HepG2 (cell line): ENCODE results near the gene OST4. TPM values are rescaled to one million over a fixed set of nuclear protein-coding genes. Genes with fewer than 3 reads are reported as not detected.

Experiments used
- ELF4 ChIP-seq: sonication (generic); formaldehyde crosslinking; IDR thresholded peaks from 2 replicates; pipeline ENCODE4 v1.5.0; 2020; ENCODE audit warnings: missing genetic modification reagents, mild to moderate bottlenecking, moderate library complexity, borderline replicate concordance
- FOXA3 ChIP-seq: IDR thresholded peaks from 2 replicates; pipeline ENCODE4 v1.6.1; 2016; ENCODE audit warnings: missing genetic modification reagents, missing compliant biosample characterization
- HOXA7 ChIP-seq: sonication (generic); formaldehyde crosslinking; IDR thresholded peaks from 2 replicates; pipeline ENCODE4 v1.8.1; 2022; ENCODE audit warnings: mild to moderate bottlenecking, missing genetic modification reagents, moderate library complexity
- NFIB ChIP-seq: sonication (generic); formaldehyde crosslinking; IDR thresholded peaks from 2 replicates; pipeline ENCODE4 v1.9.0; 2021; ENCODE audit warnings: missing genetic modification reagents, mild to moderate bottlenecking, borderline replicate concordance
- PLRG1 ChIP-seq: fragments of 450-650 bp; conservative IDR thresholded peaks from 2 replicates; pipeline ENCODE4 v1.6.1; 2016
- POGK ChIP-seq: sonication (generic); formaldehyde crosslinking; conservative IDR thresholded peaks from 2 replicates; pipeline ENCODE4 v1.8.0; 2022; ENCODE audit warnings: mild to moderate bottlenecking, moderate library complexity, missing genetic modification reagents
- SNAI1 ChIP-seq: sonication (generic); formaldehyde crosslinking; IDR thresholded peaks from 2 replicates; pipeline ENCODE4 v1.5.0; 2020; ENCODE audit warnings: mild to moderate bottlenecking, missing genetic modification reagents, borderline replicate concordance
- THAP8 ChIP-seq: sonication (generic); formaldehyde crosslinking; IDR thresholded peaks from 2 replicates; pipeline ENCODE4 v1.5.1; 2020; ENCODE audit warnings: missing genetic modification reagents, mild to moderate bottlenecking, borderline replicate concordance
- ZKSCAN5 ChIP-seq: sonication (generic); formaldehyde crosslinking; IDR thresholded peaks from 2 replicates; pipeline ENCODE4 v1.5.1; 2020; ENCODE audit warnings: mild to moderate bottlenecking, missing genetic modification reagents
- ZNF142 ChIP-seq: sonication (generic); formaldehyde crosslinking; IDR thresholded peaks from 2 replicates; pipeline ENCODE4 v1.4.0; 2020; ENCODE audit warnings: missing genetic modification reagents
- ZNF577 ChIP-seq: sonication (generic); formaldehyde crosslinking; IDR thresholded peaks from 2 replicates; pipeline ENCODE4 v1.4.0; 2020; ENCODE audit warnings: mild to moderate bottlenecking, low read depth, missing genetic modification reagents, borderline replicate concordance
- ZNF678 ChIP-seq: sonication (generic); formaldehyde crosslinking; IDR thresholded peaks from 2 replicates; pipeline ENCODE4 v1.4.0; 2020; ENCODE audit warnings: mild to moderate bottlenecking, missing genetic modification reagents
- ZUFSP ChIP-seq: sonication (generic); formaldehyde crosslinking; IDR thresholded peaks from 2 replicates; pipeline ENCODE4 v1.9.0; 2021; ENCODE audit warnings: missing genetic modification reagents, mild to moderate bottlenecking, borderline replicate concordance
- polyA plus RNA-seq, 8 experiments: library from polyadenylated mRNA; depleted of rRNA in 3 of 8; stranded (reverse) in 7 of 8; unstranded in 1 of 8; fragments of >200 nt; fragmentation: Illumina TruSeq in 4 of 8; extraction: Trizol in 4 of 8; gene quantifications; 2 replicates each; pipeline versions ENCODE4 v1.2.1 to v1.2.3, GENCODE V29; 2011 to 2016; ENCODE audit warnings: low read depth in 4 of 8, missing spikeins in 1 of 8, mixed read lengths in 1 of 8; ENCODE audit not compliant: insufficient read depth in 1 of 8
- total RNA-seq, 5 experiments: library from RNA; depleted of rRNA; stranded (reverse); fragments of >200 nt; fragmentation: Illumina TruSeq; extraction: Trizol; gene quantifications; 2 replicates each; pipeline ENCODE4 v1.2.3, GENCODE V29; 2016; ENCODE audit warnings: low read depth in 1 of 5
- TF ChIP-seq, protein P1 (sequence below): sonication (generic); formaldehyde crosslinking; IDR thresholded peaks from 2 replicates; pipeline ENCODE4 v1.8.0; 2022; ENCODE audit warnings: missing genetic modification reagents, low read depth, mild to moderate bottlenecking, borderline replicate concordance

The OST4 gene
- total and polyA plus RNA-seq, 2 of the 13 experiments (the other 11 are each of a cell fraction or from before 2014, with no cell fraction given), result 498 to 584 TPM

DNA sequence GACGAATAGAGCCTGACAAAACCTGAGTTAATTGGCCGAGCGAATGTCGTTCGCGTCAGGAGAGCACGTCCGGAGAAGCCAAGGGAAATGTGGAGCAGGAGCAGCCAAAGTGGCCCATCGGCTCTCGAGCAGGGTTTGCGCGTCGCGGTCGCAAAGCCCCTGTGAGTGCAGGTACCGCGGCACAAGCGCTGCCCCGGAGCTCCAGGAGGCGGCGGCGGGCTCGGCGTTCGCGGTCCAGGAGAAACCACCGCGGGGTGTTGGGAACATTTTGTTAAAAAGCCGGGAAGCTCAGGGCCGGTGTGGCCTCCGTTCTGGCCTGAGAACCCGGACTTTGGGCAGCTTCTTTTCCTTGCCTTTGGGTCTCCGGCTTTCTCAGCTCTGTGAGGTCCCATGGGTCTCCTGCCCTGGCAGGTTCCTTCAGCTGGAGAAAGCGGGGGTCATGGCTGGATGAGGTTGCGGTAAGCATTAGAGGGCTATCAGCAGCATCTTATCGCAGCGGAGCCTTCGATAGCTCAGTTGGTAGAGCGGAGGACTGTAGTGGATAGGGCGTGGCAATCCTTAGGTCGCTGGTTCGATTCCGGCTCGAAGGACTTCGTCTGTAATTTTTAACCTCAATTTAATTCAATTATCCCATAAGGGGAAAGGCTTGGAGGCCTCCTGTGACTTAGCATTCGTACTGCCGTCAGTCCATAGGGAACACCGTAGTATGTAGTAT, 21.0 kb downstream of the OST4 start (continued):
- TF ChIP-seq ZUFSP (CRISPR knock-in tag) (0 out of 2 replicates have a peak, but pooled peaks have one; percentile 42), ZNF678 (no peak), HOXA7 (CRISPR knock-in tag) (0 out of 2 replicates have a peak, but pooled peaks have one; percentile 33), SNAI1 (peak; percentile 93), ZNF577 (CRISPR knock-in tag) (0 out of 2 replicates have a peak, but pooled peaks have one; percentile 21), THAP8 (CRISPR knock-in tag) (no peak), ZKSCAN5 (CRISPR knock-in tag) (no peak), ELF4 (0 out of 2 replicates have a peak, but pooled peaks have one; percentile 66), FOXA3 (0 out of 2 replicates have a peak, but pooled peaks have one; percentile 11), NFIB (CRISPR knock-in tag) (no peak), ZNF142 (CRISPR knock-in tag) (peak; percentile 59; the same call in 1 of the 2 replicates), PLRG1 (no peak), POGK (CRISPR knock-in tag) (no peak; the same call in none of the 2 replicates)
- TF ChIP-seq, protein P1, sequence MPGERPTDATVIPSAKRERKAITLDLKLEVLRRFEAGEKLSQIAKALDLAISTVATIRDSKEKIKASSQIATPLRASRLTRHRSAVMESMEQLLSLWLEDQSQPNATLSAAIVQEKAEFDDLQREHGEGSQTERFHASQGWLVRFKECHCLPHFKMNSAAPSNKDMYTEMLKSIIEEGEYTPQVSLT (CRISPR knock-in tag), result no peak
